HL-60 (cell line): ENCODE measurements around the gene KRTAP4-7.

Experiments used
- CTCF ChIP-seq: IDR thresholded peaks from one replicate; pipeline ENCODE4 v1.5.1; 2011; ENCODE audit warnings: low read length, control low read depth, inconsistent platforms; ENCODE audit not compliant: insufficient read depth
- POLR2AphosphoS5 ChIP-seq: IDR thresholded peaks from 2 replicates; pipeline ENCODE4 v1.6.1; 2012; ENCODE audit warnings: low read depth
- REST ChIP-seq: IDR thresholded peaks from 2 replicates; pipeline ENCODE4 v1.6.1; 2012; ENCODE audit warnings: low read depth; ENCODE audit not compliant: insufficient replicate concordance

GRCh38 chr17:41067281-41067680 lies 16.7 kb upstream of the KRTAP4-7 start:
- TF ChIP-seq CTCF (no peak), REST (no peak), POLR2AphosphoS5 (no peak)
